Hepatocyte (in vitro differentiated cells): ENCODE data around the gene SCO1. TPM values are rescaled to one million over a fixed set of nuclear protein-coding genes. Genes with fewer than 3 reads are reported as not detected.
A peak's percentile ranks its signal among the peaks of the same experiment; 100 is the strongest.

Experiments used
- DNase-seq: peaks from one replicate; pipeline ENCODE4 v3.0.0-alpha.2; 2016; ENCODE audit warnings: low spot score
- H2AFZ ChIP-seq: fragments of 200-600 bp; sonication (generic); 2 replicates; pipeline ENCODE4 v1.6.0; 2016; ENCODE audit warnings: antibody characterized with exemption, mild to moderate bottlenecking
- H3K27ac ChIP-seq: fragments of 200-600 bp; sonication (generic); 2 replicates; pipeline ENCODE4 v1.5.1; 2016; ENCODE audit warnings: mild to moderate bottlenecking
- H3K27me3 ChIP-seq: fragments of 200-600 bp; sonication (generic); 2 replicates; pipeline ENCODE4 v1.6.1; 2016
- H3K36me3 ChIP-seq: fragments of 200-600 bp; sonication (generic); replicated peaks from 2 replicates; pipeline ENCODE4 v1.5.1; 2016; ENCODE audit warnings: low read depth; ENCODE audit not compliant: insufficient read depth
- H3K4me1 ChIP-seq: fragments of 200-600 bp; sonication (generic); 2 replicates; pipeline ENCODE4 v1.5.1; 2016; ENCODE audit warnings: mild to moderate bottlenecking, moderate library complexity; ENCODE audit not compliant: insufficient read depth
- H3K4me2 ChIP-seq: fragments of 200-600 bp; sonication (generic); 2 replicates; pipeline ENCODE4 v1.6.0; 2016
- H3K4me3 ChIP-seq: fragments of 200-600 bp; sonication (generic); 2 replicates; pipeline ENCODE4 v1.5.1; 2016; ENCODE audit warnings: mild to moderate bottlenecking
- H3K79me2 ChIP-seq: fragments of 200-600 bp; sonication (generic); 2 replicates; pipeline ENCODE4 v1.6.0; 2017; ENCODE audit warnings: mild to moderate bottlenecking
- H3K9me2 ChIP-seq: fragments of 200-600 bp; sonication (generic); replicated peaks from 2 replicates; pipeline ENCODE4 v1.6.0; 2017; ENCODE audit warnings: mild to moderate bottlenecking; ENCODE audit not compliant: insufficient read depth
- H3K9me3 ChIP-seq: fragments of 200-600 bp; sonication (generic); 2 replicates; pipeline ENCODE4 v1.5.1; 2016; ENCODE audit warnings: low read depth, mild to moderate bottlenecking
- H4K20me1 ChIP-seq: fragments of 200-600 bp; sonication (generic); 2 replicates; pipeline ENCODE4 v1.6.0; 2016; ENCODE audit warnings: mild to moderate bottlenecking; ENCODE audit not compliant: insufficient read depth, poor library complexity, severe bottlenecking
- CTCF ChIP-seq: fragments of 200-600 bp; sonication (generic); IDR thresholded peaks from 2 replicates; pipeline ENCODE4 v1.5.1; 2016; ENCODE audit warnings: antibody characterized with exemption, mild to moderate bottlenecking; ENCODE audit not compliant: poor library complexity
- EZH2 ChIP-seq: fragments of 200-600 bp; sonication (generic); IDR thresholded peaks from 2 replicates; pipeline ENCODE4 v1.6.1; 2016; ENCODE audit warnings: antibody characterized with exemption, mild to moderate bottlenecking, borderline replicate concordance
- EZH2phosphoT487 ChIP-seq: fragments of 200-600 bp; sonication (generic); IDR thresholded peaks from one replicate; pipeline ENCODE4 v1.6.1; 2018; ENCODE audit warnings: antibody characterized with exemption, mild to moderate bottlenecking, low read depth, moderate library complexity; ENCODE audit not compliant: unreplicated experiment, severe bottlenecking
- WGBS: methylation state at CpG from one replicate; pipeline ENCODE4 v1.1.6; 2016; ENCODE audit warnings: low lambda C conversion rate; ENCODE audit errors: missing lambda C conversion rate; 5-methylcytosine and 5-hydroxymethylcytosine counted together
- polyA plus RNA-seq: library from polyadenylated mRNA; unstranded; fragments of >200 nt; fragmentation: Nextera tagmentation; extraction: Ambion mirVana; gene quantifications from 2 replicates; pipeline ENCODE4 v1.2.1, GENCODE V29; 2016
- total RNA-seq: library from RNA; depleted of rRNA; stranded (reverse); fragments of >200 nt; gene quantifications from 2 replicates; pipeline ENCODE4 v1.2.3, GENCODE V29; 2014

Gene SCO1
- total and polyA plus RNA-seq, 2 experiments from 2014 or later, result 34.0 to 45.8 TPM

DNA sequence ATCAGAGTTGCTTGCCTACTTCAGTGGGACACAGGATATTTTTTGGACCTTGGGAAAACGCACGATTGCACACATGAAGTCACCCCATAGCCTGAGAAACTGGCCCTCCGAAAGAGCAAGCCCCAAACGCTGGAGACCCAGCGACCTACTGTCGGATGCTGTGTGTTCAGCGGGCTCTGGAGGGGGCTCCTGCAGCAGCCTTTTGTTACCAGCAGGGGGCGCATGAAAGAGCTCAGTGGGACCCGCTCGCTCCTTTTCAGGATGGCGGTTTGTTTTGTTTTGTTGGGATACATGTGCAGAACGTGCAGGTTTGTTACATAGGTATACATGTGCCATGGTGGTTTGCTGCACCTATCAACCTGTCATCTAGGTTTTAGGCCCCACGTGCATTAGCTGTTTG lies 68.6 kb downstream of the SCO1 start:
- TF ChIP-seq CTCF, result peak; percentile 16
- no peak for TF ChIP-seq EZH2
- Histone ChIP-seq H3K27ac (no peak overlapping the region), H3K4me2 (no peak overlapping the region), H3K27me3 (no peaks in the 10 kb centered on the region), H3K9me2 (no peaks in the 10 kb centered on the region), H3K36me3 (no peaks in the 10 kb centered on the region), H3K9me3 (no peaks in the 10 kb centered on the region), H3K4me3 (no peak overlapping the region), H3K79me2 (no peaks in the 10 kb centered on the region), H4K20me1 (no peaks in the 10 kb centered on the region), H2AFZ (no peak overlapping the region), H3K4me1 (no peaks in the 10 kb centered on the region)
- DNase-seq, result no peak
- 84% methylated on average over 13 of the region's 13 CpGs for WGBS

GRCh38 chr17:10626390-10626789 lies 70.9 kb downstream of the SCO1 start:
- Histone ChIP-seq H3K27ac (no peak overlapping the region), H3K4me1 (no peaks in the 10 kb centered on the region), H3K27me3 (no peaks in the 10 kb centered on the region), H3K4me2 (no peak overlapping the region), H4K20me1 (no peaks in the 10 kb centered on the region), H3K4me3 (no peak overlapping the region), H3K79me2 (no peaks in the 10 kb centered on the region), H2AFZ (no peak overlapping the region), H3K36me3 (no peaks in the 10 kb centered on the region), H3K9me3 (no peaks in the 10 kb centered on the region), H3K9me2 (no peaks in the 10 kb centered on the region)
- no peak for DNase-seq
- TF ChIP-seq CTCF (no peak), EZH2 (no peak), EZH2phosphoT487 (no peak)
- WGBS, result 94% methylated on average over 9 of the region's 9 CpGs

- Histone ChIP-seq H3K79me2 (no peaks in the 10 kb centered on the region), H2AFZ (no peak overlapping the region), H3K9me3 (no peaks in the 10 kb centered on the region), H3K27ac (no peak overlapping the region), H3K27me3 (no peaks in the 10 kb centered on the region), H3K4me2 (no peak overlapping the region), H3K36me3 (no peaks in the 10 kb centered on the region), H3K9me2 (no peaks in the 10 kb centered on the region), H4K20me1 (no peaks in the 10 kb centered on the region), H3K4me3 (no peak overlapping the region), H3K4me1 (no peaks in the 10 kb centered on the region)
- TF ChIP-seq EZH2 (no peak), EZH2phosphoT487 (no peak), CTCF (no peak)
- 92% methylated on average over 11 of the region's 11 CpGs for WGBS
- no peak for DNase-seq
These were observed 72.4 kb downstream of the SCO1 start for GRCh38 chr17:10624969-10625368.

DNA sequence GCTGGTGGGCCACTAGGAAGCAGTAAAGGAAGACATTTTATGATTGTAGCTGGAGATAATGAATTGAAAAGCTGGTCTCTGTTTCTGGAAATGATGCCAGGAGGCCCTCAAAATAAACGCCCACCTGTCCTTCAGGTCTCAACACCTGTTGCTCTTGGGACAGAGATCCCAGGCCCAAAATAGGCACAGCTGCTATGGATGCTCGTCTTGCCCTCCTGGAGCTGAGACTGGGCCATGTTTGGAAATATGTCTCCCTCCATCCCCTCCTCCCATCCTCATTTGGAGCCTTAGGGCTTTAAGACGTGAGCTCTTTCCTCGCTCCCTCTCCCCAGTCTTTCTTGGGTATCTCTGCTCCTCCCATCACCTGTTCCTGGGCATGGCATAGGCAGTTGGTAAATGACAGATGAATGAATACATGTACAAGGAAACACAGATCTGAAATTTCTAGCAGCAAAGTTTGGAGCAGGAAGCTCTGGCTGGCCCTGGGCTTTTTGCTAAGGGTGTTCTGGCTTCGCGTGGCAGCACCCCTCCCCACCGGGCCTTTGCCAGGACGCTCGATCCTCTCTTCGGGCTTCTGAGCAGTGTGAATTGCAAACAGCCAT lies 73.5 kb downstream of the SCO1 start:
- H3K36me3 ChIP-seq, result no peaks in the 10 kb centered on the region
- WGBS, result 85% methylated on average over 10 of the region's 10 CpGs
- DNase-seq, result no peak
- H3K9me2 ChIP-seq, result no peaks in the 10 kb centered on the region
- H3K27me3 ChIP-seq, result no peaks in the 10 kb centered on the region
- no peak overlapping the region for H2AFZ ChIP-seq
- no peak overlapping the region for H3K4me2 ChIP-seq
- no peak overlapping the region for H3K27ac ChIP-seq
- no peaks in the 10 kb centered on the region for H4K20me1 ChIP-seq
- no peaks in the 10 kb centered on the region for H3K79me2 ChIP-seq
- H3K4me3 ChIP-seq, result no peak overlapping the region
- H3K4me1 ChIP-seq, result no peaks in the 10 kb centered on the region
- TF ChIP-seq EZH2, result no peak
- no peak for TF ChIP-seq EZH2phosphoT487
- TF ChIP-seq CTCF, result no peak
- no peaks in the 10 kb centered on the region for H3K9me3 ChIP-seq
